Lung (tissue), 12 donors: ENCODE data around the gene SEMA4D. TPM values are rescaled to one million over a fixed set of nuclear protein-coding genes. Genes with fewer than 3 reads are reported as not detected.

ENCODE experiments used
- ATAC-seq: fragments of 200-7000 bp; cut with Tn5 transposase; one replicate; pipeline ENCODE4 v1.9.1; 2020; ENCODE audit warnings: moderate number of reproducible peaks; ENCODE audit not compliant: insufficient read depth, low FRiP score
- DNase-seq, 3 donors: peaks; one replicate each; pipeline ENCODE4 v3.0.0-alpha.2; 2013 to 2017
- H3K27ac ChIP-seq, 2 donors: one replicate each; pipeline ENCODE4 v1.5.1; 2013; ENCODE audit warnings: mild to moderate bottlenecking in 2 of 2, moderate library complexity in 2 of 2, control low read depth in 1 of 2, inconsistent platforms in 1 of 2, low read depth in 1 of 2, low read length in 1 of 2
- H3K27me3 ChIP-seq, 3 donors: one replicate each; pipeline ENCODE4 v1.5.1; 2013; ENCODE audit warnings: low read length in 2 of 3; ENCODE audit not compliant: control insufficient read depth in 3 of 3, insufficient read depth in 3 of 3
- H3K36me3 ChIP-seq, 4 donors: one replicate each; pipeline ENCODE4 v1.5.1; 2013; ENCODE audit warnings: low read length in 4 of 4, mild to moderate bottlenecking in 1 of 4, moderate library complexity in 1 of 4; ENCODE audit not compliant: control insufficient read depth in 4 of 4, insufficient read depth in 4 of 4
- H3K4me1 ChIP-seq, 5 donors: one replicate each; pipeline ENCODE4 v1.5.1; 2013; ENCODE audit warnings: low read length in 5 of 5, mild to moderate bottlenecking in 2 of 5, moderate library complexity in 1 of 5; ENCODE audit not compliant: control insufficient read depth in 5 of 5, insufficient read depth in 5 of 5
- H3K4me3 ChIP-seq: one replicate; pipeline ENCODE4 v1.5.1; 2013; ENCODE audit warnings: mild to moderate bottlenecking, control low read depth, moderate library complexity
- H3K9ac ChIP-seq, 2 donors: one replicate each; pipeline ENCODE4 v1.5.1; 2013; ENCODE audit warnings: low read length in 2 of 2, control low read depth in 1 of 2; ENCODE audit not compliant: insufficient read depth in 1 of 2
- H3K9me3 ChIP-seq, 4 donors: one replicate each; pipeline ENCODE4 v1.5.1; 2013; ENCODE audit warnings: low read length in 3 of 4, mild to moderate bottlenecking in 1 of 4, moderate library complexity in 1 of 4; ENCODE audit not compliant: control insufficient read depth in 4 of 4, insufficient read depth in 3 of 4
- CTCF ChIP-seq: IDR thresholded peaks from 2 replicates; pipeline ENCODE4 v1.5.1; 2012; ENCODE audit warnings: mild to moderate bottlenecking; ENCODE audit errors: control extremely low read depth, extremely low read depth
- WGBS, 2 donors: extraction: QIAGEN DNeasy Blood & Tissue Kit; methylation state at CpG; one replicate each; pipeline ENCODE4 v1.1.7; 2013; 5-methylcytosine and 5-hydroxymethylcytosine counted together
- polyA plus RNA-seq, 2 donors: library from polyadenylated mRNA; stranded (reverse); fragments of 200-250 nt; gene quantifications; one replicate each; pipeline ENCODE4 v1.2.1, GENCODE V29; 2013
- total RNA-seq, 2 donors: library from RNA; depleted of rRNA in 1 of 2; stranded (reverse); fragments of >200 nt in 1 of 2; gene quantifications; one replicate each; pipeline ENCODE4 v1.2.1, GENCODE V29; 2014 to 2021
- donor health status: control.
- donor health status: control.
- donor health status: Bipolar disorder and iron deficiency.
- donor health status: healthy.
- donor health status: DM: yes; HTN: yes; CAD: no.

SEMA4D gene
- total and polyA plus RNA-seq, 4 donors: 6.7 to 61.5 (median 29.0) TPM

DNA sequence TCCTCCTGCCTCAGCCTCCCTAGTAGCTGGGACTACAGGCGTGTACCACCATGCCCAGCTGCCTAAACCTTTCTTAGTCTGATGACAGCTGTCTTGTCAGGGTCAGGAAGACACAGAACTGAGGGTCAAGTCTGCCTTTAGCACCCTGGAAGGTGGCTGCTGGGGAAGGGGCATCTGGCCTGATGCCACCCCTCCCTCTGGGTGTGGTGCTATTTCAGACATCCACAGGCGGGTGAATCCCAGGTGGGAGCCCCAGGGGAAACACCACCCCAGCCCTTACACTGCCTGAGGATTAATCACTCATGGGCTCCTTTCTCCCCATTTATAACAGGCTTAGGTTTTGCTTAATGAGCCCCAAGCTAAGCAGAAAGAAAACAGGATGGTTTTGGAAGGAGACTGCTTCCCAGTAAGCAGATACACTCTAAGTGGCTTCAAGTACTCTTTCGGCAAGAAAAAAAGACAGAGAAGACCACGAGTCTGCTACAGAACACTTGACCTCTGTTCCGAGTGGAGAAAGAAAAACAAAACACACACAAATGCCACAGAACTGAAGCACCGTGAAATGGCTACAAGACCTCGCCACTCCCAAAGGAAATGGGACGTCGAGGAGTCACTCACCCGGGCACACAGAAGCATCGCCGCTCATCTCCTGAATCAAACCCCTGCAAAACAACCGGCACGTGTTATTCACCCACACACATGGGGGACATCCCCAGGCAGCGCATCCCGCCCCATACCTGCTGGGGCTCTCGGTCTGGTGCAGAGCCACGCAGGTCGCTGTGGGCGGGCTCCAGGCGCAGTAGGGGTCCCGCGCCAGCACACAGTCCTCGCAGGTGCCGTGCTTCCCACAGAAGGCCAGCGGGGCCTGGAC lies 117.2 kb downstream of the SEMA4D start:
- Histone ChIP-seq H3K9ac (no peak overlapping the region), H3K27ac (no peak overlapping the region), H3K4me3 (no peak overlapping the region), H3K4me1 (peaks cover 0 to 13% (median 0%) of the 10 kb centered on the region in 5 donors), H3K36me3 (peaks cover 0 to 20% (median 4%) of the 10 kb centered on the region in 4 donors), H3K27me3 (no peaks in the 10 kb centered on the region), H3K9me3 (no peaks in the 10 kb centered on the region)
- no peak for TF ChIP-seq CTCF
- ATAC-seq (no peak), DNase-seq (no peak)
- 81 to 90% methylated on average over 26 of the region's 26 CpGs for WGBS, 2 donors

GRCh38 chr9:89379508-89380115 lies 118.3 kb downstream of the SEMA4D start:
- H3K4me1 ChIP-seq: peaks cover 0 to 13% (median 0%) of the 10 kb centered on the region in 5 donors
- no peak overlapping the region for H3K9ac ChIP-seq
- DNase-seq (no peak), ATAC-seq (no peak)
- H3K36me3 ChIP-seq: peaks cover 0 to 20% (median 4%) of the 10 kb centered on the region in 4 donors
- H3K4me3 ChIP-seq: no peak overlapping the region
- TF ChIP-seq CTCF: no peak
- H3K27me3 ChIP-seq: no peaks in the 10 kb centered on the region
- no peaks in the 10 kb centered on the region for H3K9me3 ChIP-seq
- whole genome bisulfite sequencing, 2 donors: 59 to 76% methylated on average over 14 of the region's 14 CpGs
- no peak overlapping the region for H3K27ac ChIP-seq

- Histone ChIP-seq H3K9me3 (no peaks in the 10 kb centered on the region), H3K36me3 (peaks cover 0 to 18% (median 4%) of the 10 kb centered on the region in 4 donors), H3K9ac (no peak overlapping the region), H3K4me3 (no peak overlapping the region), H3K4me1 (peaks cover 0 to 13% (median 0%) of the 10 kb centered on the region in 5 donors), H3K27me3 (no peaks in the 10 kb centered on the region), H3K27ac (no peak overlapping the region)
- WGBS, 2 donors: 94 to 95% methylated on average over 14 of the region's 14 CpGs
- no peak for TF ChIP-seq CTCF
- ATAC-seq (no peak), DNase-seq (no peak)
These were observed 118.9 kb downstream of the SEMA4D start for GRCh38 chr9:89379031-89379430.
